NK-92 (cell line): Measurements from ENCODE around the gene SPINK9.
"Not testable (repeated sequence)": the region's sequence is repeated elsewhere in the genome, so short reads cannot be mapped to it uniquely, and the experiment has no call there.

Experiments
- DNase-seq: peaks from one replicate; lab custom pipeline; 2025; ENCODE audit not compliant: unreplicated experiment; lab: John Stamatoyannopoulos, UW

The SPINK9 gene

GRCh38 chr5:148335259-148335658 is at the start of gene SPINK9:
Gene SPINK9 (plus strand): TSS chr5:148335559. CDS start chr5:148335614, 55 bp downstream.
- DNase-seq: no peak

DNA sequence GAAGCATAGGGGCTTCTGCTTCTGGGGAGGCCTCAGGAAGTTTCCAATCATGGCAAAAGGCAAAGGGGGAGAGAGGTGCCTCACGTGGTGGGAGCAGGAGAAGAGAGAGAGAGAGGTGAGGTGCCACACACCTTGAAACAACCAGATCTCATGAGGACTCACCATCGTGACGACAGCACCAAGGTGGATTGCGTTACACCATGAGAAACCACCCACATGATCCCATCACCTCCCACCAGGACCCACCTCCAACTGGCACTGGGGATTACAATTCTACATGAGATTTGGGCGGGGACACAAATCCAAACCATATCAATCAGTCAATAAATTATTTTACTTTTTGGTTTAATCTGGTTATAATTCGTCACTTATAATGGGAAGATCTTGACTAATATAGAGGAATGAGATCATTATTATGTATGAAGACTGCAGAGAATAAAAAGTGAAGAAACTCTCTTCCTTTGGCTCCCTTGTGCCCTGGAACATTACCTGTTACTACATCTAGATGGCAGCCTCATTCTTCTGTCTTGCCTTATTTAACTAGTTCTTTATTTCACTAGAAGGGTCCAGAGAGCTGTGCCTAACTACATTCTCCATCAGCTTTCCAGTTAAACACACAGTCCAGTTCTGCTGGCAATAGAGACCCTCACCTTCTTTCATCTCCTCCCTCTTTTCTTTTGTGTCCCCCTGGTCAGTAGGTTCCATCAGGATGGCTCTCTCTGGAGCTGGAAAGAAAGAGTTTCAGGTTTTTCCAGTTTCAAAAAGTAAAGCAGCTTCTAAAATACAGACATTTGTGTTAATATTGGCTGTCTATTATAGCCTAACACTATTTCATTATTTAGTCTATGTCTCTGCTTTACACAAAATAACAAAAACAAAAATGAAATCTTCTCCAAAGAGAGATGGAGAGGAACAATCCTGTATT is 44.8 kb upstream of the SPINK9 start:
- DNase-seq: no peak

- DNase-seq: no peak
These were observed 37.6 kb upstream of the SPINK9 start for GRCh38 chr5:148297731-148298130.

- DNase-seq: no peak
These were observed 28.9 kb upstream of the SPINK9 start for GRCh38 chr5:148306446-148306845.

- DNase-seq: no peak
These were observed 26.3 kb upstream of the SPINK9 start for GRCh38 chr5:148309019-148309418.

DNA sequence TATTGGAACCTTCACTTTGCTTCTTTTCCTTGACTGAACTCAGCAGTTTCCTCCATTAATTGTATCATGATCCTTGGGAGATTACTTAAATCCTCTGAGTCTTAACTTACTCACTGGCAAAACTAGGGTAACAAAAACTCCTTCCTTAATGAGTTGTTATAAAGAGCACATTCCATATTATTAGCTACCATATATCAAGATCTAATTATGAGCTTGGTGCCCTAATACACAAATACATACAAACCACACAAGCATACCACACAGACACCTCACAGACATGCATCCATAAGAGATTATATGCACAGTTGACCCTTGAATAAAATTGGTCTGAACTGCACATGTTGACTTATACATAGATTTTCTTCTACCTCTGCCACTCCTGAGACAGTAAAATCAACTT is 25.6 kb upstream of the SPINK9 start:
- no peak for DNase-seq

DNA sequence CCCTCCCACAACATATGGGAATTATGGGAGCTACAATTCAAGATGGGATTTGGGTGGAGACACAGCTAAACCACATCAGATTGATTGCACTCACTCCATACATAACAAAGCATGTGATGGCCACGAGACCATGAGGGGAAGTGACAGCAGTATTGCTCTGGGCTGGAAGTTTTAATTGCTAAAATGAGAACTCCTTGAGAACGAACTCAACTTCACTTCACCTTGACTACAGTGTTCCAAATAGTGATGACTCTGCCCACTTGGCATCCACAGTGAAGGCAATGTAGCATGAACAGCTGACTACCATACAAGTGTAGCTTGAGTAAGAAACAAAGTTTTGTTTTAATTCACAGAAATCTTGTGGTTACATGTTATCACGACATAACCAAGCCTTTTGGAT is 23.9 kb upstream of the SPINK9 start:
- no peak for DNase-seq

GRCh38 chr5:148312153-148312552 is 23.2 kb upstream of the SPINK9 start, which contains the start of gene SPINK7:
Gene SPINK7 (plus strand): TSS chr5:148312423. CDS start chr5:148312484, 61 bp downstream.
- DNase-seq: no peak

DNA sequence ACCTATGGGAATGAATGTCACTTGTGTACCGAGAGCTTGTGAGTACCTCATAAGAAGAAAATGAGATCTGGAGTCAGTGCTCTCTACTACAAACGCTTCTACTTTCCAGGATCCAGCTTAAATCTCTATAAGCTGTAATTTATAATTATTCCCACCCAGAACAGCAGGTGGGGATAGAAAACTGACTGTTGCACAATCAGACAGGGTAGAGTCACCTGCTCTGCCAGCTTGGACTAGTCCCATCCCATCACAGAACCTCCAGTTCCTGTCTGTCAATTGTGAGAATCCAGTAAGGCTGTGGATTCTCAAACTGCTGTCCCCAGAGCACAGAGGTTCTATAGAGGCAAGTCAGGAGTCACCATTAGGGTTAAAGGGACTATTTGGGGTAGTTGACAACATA is 21.2 kb upstream of the SPINK9 start:
- no peak for DNase-seq

- no peak for DNase-seq
These were observed 20.6 kb upstream of the SPINK9 start for GRCh38 chr5:148314731-148315130.

DNA sequence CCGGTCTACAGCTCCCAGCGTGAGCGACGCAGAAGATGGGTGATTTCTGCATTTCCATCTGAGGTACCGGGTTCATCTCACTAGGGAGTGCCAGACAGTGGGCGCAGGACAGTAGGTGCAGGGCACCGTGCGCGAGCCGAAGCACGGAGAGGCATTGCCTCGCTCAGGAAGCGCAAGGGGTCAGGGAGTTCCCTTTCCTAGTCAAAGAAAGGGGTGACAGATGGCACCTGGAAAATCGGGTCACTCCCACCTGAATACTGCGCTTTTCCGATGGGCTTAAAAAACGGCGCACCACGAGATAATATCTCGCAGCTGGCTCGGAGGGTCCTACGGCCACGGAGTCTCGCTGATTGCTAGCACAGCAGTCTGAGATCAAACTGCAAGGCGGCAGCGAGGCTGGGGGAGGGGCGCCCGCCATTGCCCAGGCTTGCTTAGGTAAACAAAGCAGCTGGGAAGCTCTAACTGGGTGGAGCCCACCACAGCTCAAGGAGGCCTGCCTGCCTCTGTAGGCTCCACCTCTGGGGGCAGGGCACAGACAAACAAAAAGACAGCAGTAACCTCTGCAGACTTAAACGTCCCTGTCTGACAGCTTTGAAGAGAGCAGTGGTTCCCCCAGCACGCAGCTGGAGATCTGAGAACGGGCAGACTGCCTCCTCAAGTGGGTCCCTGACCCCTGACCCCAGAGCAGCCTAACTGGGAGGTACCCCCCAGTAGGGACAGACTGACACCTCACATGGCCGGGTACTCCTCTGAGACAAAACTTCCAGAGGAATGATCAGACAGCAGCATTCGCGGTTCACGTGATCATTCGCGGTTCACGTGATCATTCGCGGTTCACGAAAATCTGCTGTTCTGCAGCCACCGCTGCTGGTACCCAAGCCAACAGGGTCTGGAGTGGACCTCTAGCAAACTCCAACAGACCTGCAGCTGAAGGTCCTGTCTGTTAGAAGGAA is 15.1 kb upstream of the SPINK9 start:
- DNase-seq: not testable (repeated sequence)

DNA sequence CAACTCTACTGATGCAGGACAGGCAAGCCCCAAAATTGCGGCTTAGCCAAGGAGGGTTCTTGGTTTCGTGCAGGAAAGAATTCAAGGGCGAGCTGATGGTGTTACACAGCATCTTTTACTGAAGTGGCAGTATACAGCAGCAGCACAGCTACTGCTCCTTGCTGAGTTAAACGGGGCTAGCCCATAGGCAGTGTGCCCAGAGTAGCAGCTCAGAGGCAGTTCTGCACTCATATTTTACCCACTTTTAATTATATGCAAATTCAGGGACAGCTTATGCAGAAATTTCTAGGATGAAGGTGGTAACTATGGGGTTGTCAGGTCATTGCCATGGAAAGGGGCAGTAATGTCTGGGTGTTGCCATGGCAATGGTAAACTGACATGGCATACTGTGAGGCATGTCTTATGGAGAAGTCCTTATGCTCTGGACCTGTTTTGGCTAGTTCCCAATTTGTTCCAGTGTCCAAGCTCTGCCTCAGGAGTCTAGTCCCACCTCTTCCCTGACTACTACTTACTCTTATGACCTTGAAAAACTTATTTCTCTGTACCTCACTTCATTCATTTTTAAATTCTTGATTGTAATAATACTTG is 2.0 kb upstream of the SPINK9 start:
- DNase-seq: no peak

DNA sequence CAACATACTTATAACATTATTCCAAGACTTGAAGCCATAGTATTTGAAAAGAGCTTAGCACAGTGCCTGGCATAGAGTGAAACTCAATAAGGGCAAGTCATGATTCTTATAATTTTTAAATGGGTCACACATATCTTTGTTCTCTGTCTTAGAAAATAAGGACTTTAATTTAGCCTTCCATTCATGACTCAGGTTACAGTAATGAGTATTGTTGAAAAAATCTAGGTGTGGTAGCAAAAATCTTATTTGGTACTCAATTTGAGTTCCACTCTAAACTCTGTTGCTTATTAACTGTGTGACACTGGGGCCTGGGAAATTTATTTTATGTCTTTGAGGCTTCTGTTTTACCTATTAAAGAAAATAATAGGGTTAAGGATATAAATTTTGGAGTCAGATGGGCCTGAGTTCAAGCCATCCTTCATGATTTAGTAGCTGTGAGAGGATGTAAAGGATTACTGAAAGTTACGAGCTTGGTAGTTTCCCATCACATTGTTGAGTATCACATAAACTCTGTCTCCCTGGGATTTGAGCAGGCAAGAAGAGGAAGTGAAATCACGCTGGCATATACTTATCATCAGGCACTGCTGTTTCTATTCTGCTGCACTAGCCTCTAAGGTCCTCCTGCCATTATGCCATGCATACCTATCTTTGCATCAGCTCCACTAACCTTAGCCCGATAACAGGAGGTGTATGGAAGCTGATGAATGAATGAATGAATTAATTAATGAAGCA is 1.5 kb downstream of the SPINK9 start:
- no peak for DNase-seq

DNA sequence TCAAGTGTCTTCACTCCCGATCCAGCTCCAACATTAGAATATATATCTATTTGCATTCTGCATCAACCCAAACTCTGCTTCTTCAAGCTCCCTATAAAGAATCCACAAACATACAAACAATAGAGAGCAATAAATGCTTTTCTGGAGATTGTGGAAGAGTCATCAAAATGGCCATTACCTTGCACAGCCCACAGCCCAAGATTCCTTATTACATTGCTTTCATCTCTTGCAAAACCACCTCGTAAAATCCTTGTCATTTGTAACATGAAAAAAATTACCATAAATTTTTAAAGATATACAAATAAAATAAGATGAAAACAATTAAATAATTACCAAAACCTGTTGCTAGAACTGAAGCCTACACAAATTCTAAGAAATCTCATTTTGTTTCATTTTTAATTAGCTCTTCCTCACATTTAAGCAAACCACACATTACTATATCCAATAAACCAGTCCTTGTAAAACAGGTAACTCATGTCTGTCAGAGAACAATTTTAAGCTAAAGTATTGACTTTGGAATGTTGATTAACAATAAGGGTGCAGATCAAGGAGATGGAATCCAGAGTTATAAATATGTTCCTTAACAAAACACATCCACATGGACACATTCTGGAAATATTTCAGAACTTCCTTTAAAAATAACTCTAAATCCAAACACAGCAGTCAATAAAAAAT is 7.1 kb downstream of the SPINK9 start:
- no peak for DNase-seq

DNA sequence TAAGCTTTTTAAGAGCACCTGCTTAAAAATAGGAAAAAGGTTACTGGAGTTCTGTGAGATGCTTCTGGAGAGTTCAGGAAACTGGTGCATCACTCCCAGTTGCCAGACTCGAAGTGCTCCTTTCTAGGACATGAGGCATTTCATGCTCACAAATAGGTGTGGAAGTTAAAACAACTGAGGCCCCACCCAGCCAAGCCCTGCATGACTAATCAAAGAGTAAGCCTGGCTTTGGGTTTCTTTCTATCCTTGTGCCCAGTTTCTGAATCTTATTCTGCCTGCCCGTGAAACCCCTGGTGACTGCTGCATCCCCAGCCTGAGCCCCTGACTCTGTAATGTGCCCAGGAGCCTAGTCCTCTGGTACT is 7.7 kb downstream of the SPINK9 start:
- DNase-seq: no peak

DNA sequence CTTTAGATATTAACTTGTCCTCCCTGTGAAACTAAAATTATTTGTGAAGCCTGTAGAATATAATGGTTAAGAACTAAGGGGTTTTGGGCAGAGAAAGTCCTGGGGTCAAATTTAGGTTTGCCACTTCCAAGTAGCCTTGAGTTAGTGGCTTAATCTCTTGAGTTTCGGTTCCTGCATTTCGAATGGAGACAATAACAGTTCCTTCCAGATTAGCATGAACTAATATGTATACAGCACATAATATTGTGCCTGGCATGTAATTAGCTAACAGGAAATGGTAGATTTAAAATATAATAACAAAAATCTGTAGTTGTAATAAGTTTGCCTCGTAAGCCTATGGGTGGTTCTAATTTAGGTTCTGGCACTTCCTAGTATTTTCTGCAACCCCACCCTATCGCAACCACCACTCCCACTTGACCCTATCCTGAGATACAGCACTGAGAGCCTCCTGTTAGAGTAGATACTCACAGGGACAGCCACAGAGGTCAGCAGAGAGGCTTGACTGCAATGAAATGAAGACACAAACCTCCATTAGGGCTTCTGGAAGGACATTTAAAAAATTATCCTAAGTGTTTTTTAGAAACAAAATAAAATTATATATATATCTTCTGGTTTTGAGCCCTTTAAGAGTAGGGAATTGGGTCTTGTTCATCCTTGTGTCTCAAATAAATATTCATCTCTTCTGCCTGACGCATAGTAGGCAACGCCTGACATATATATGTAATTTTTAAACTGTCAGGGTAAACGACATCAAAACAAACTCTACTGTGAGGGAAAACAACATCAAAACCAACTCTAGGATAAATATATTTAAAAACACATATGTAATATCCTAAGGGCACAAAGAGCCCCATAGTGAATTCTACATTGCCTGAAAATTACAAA is 8.5 kb downstream of the SPINK9 start:
- DNase-seq: no peak

- no peak for DNase-seq
These were observed 12.3 kb downstream of the SPINK9 start for GRCh38 chr5:148347706-148348105.

DNA sequence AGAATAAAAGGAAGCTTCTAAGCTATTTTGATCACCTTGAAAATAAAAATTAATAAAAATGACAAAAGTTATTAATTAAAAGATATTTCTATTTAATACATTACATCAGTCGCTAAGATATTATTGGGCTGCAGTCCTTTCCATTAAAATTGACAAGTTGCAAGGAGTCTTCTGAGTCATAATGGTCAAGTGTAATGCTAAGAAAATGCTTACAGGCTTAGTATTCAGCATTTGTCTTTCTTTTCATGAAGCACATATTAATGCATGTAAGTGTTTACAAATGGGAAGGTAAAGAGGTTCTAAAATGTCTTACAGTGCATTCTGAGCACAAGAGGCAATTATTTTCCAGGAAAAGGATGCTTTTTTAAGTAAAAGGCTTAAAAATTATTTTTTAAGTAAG is 17.3 kb downstream of the SPINK9 start:
- DNase-seq: no peak

- DNase-seq: no peak
These were observed 18.3 kb downstream of the SPINK9 start for GRCh38 chr5:148353634-148354033.
